NCI-H146 treated with DMSO at 0.1 percent for 48 hours (cell line): ENCODE data around the gene AP4S1.

ENCODE experiments used
- DNase-seq: peaks from one replicate; lab custom pipeline; 2025; ENCODE audit not compliant: unreplicated experiment; lab: John Stamatoyannopoulos, UW

The AP4S1 gene

DNA sequence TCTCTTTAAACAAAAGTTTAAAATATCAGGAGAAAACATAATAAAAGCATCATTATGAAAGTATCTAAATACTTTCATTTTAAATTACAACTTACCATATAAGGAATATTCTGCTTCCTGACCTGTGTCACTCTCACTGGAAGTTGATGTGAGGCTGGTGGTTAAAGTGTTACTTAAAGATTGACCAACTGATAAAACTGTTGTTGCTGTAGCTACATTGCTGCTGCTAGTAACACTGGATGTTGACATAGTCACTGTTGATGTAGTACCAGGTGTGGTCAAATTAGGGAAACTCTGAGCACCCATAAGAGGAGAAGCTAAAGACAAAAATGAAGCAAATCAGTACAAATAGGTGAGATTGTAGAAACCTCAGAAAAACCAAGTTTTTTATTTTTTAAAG lies 102.2 kb downstream of the AP4S1 start:
- DNase-seq: no peak

DNA sequence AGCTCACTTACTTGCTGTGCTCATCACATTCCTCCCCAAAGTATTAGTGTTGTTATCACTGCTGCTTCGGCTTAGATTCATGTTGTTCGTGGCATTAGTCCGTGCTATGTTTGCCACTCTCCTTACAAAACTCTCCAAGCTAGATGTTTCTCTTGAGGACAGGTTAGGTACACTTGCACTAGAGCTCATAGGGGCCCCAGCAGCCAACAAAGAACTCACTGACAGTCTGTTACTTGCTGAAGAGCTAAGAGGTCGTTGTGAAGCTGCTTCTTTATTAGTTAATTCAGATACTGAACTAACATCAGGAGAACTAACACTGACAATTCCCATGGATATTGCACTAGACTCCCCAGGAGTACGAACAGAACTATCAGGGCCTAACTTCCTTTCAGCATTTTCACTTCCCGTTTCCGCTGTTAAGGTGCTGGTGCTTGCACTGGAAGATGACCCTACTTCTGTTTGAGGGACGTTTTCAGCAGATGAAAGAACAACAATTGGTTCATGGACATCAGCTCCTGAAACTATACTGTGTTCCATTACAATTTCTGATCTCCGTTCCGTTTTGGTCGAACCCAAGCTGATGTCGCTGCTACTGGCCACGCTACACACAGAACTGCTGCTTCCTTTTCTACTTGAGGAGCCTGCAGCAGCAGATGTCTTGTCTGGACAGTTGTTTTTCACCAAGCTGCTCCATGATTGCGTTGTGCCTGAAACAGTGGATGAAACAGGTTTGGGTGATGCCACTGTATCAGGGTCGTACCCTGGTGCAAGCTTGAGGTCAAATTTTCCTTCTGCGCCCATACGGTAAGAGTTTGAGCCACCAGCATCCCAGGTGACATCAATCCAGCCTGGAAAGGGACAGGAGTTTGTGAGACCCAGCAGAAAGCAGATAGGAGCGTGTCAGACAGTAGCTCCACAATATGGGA lies 103.4 kb downstream of the AP4S1 start:
- no peak for DNase-seq

DNA sequence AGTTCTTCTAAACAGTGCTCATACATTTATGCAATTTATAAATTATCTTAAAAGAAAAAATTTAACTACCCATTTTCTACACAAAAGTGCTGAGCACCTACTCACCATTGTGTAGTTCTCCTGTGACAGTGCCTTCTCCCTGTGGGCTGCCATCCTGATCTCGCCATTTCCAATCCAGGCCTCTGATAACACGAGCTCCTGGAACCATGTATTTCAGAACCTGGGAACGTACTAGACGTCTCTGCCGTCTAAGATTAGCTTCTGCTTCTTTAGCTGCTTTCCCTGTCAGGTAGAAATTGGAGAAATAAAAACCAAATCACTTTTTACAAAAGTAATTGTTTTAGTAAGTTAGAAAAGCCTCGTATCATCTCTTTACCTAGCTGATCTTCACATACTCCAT lies 107.7 kb downstream of the AP4S1 start:
- no peak for DNase-seq

DNA sequence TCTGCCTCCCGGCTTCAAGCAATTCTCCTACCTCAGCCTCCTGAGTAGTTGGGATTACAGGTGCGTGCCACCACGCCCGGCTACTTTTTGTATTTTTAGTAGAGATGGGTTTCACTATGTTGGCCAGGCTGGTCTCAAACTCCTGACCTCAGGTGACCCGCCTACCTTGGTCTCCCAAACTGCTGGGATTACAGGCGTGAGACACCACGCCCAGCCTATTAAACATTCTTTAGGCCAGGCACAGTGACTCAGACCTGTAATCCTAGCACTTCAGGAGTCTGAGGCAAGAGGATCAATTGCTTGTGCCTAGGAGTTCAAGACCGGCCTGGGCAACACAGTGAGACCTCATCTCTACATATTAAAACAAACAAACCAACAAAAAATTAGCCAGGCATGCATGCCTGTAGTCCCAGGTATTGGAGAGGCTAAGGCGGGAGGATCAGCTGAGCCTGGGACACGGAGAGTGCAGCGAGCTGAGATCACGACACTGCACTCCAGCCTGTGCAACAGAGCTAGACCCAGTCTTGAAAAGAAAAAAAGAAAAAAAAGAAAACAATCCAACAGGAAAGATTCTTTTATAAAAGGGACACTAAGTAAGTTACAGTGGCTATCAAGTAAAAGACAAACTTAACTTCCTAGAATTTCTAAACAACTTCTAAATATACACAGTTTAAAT lies 111.9 kb downstream of the AP4S1 start:
- no peak for DNase-seq

DNA sequence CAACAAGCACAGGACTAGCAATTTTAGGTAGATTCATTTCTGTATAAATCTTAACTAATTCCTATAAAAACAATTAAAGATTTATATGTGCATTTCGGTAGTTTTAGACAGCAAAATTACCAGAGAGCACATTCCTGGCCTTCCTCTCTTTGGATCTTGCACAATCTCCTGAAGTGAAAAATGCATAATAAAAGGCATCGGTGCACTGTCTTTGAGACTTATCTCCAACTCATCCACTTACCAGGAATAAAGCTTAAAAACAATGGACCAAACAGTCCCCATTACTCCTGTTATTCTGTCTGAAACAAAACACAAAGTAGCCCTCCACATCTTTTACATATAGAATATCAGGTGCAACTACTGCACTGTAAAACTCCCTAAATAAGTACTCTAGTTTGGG lies 112.9 kb downstream of the AP4S1 start:
- DNase-seq: no peak

DNA sequence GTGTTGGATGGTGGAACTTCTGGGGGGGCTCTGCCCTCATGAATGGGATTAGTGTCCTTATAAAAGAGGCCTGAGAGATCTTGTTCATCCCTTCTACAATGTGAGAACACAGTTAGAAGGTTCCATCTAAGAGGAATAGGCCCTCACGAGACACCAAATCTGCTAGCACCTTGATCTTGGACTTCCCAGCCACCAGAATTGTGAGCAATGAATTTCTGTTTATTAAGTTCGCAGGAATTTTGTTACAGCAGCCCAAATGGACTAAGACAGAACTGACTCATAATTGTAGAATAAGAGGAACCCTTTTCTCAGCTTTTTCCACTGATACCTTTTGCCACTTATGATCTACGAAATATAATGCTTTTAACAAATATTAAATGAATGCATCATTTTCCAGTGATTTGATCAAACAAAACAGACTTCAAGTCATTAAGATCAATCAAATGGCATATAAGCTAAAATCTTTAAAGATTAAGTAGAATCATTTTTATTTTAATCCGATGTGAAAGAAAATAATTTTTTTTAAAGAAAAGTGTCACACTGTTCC lies 113.9 kb downstream of the AP4S1 start:
- DNase-seq: no peak

DNA sequence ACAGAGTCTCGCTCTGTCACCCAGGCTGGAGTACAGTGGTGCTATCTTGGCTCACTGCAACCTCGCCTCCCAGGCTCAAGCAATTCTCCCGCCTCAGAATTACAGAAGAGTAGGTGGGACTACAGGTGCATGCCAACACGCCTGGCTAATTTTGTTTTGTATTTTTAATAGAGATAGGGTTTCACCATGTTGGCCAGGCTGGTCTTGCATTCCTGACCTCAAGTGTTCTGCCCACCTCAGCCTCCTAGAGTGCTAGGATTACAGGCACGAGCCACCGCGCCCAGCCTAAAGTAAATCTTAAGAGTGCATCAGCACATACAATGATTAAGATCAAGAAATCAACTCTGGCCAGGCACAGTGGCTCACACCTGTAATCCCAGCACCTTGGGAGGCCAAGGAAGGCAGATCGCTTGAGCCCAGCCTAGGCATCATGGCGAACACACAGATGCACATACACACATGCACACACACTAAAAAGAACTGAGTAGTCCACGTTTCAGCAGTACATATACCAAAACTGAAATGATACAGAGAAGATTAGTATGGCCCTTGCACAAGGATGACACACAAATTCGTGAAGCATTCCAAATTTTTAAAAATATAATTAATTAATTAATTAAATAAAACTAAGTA lies 117.1 kb downstream of the AP4S1 start:
- DNase-seq: no peak
